Left forelimb (tissue), 1 donor: ENCODE data around the gene TUBB2A.
"Not testable (repeated sequence)": the region's sequence is repeated elsewhere in the genome, so short reads cannot be mapped to it uniquely, and the experiment has no call there.

Experiments used
- DNase-seq: peaks from one replicate; pipeline ENCODE4 v3.0.0-alpha.2; 2018; ENCODE audit warnings: low spot score

The TUBB2A gene

GRCh38 chr6:3179945-3180344, 22.6 kb upstream of the TUBB2A start:
- not testable (repeated sequence) for DNase-seq

DNA sequence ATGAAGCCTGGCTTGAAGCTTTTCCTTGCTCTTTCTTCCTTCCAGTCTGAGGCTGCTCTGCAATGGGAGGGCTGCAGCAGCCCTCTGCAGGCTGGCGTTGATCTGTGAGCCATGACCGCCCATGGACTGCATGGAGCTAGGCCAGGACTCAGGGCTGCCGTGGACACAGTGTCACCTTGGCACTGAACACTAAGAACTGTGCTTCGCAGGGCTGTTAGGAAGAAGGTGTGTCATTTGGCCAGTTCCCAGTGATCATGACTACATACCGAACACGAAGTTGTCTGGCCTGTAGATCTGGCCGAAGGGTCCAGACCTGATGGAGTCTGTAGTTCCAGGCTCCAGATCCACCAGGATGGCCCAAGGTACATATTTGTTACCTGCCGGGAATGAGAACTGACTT, 21.3 kb upstream of the TUBB2A start:
- not testable (repeated sequence) for DNase-seq

GRCh38 chr6:3176562-3177355, 19.4 kb upstream of the TUBB2A start:
- no peak for DNase-seq

- DNase-seq: no peak
Measured at GRCh38 chr6:3175715-3176402, 18.5 kb upstream of the TUBB2A start.

DNA sequence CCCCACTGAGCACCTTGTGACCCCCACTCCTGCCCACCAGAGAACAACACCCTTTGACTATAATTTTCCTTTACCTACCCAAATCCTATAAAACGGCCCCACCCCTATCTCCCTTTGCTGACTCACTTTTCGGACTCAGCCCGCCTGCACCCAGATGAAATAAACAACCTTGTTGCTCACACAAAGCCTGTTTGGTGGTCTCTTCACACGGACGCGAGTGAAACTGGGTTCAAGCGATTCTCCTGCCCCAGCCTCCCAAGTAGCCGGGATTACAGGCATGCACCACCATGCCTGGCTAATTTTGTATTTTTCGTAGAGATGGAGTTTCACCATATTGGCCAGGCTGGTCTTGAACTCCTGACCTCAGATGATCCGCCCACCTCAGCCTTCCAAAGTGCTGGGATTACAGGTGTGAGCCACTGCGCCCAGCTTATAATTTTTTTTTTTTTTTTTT, 16.3 kb upstream of the TUBB2A start:
- not testable (repeated sequence) for DNase-seq

- not testable (repeated sequence) for DNase-seq
Measured at GRCh38 chr6:3172789-3173188, 15.4 kb upstream of the TUBB2A start.

DNA sequence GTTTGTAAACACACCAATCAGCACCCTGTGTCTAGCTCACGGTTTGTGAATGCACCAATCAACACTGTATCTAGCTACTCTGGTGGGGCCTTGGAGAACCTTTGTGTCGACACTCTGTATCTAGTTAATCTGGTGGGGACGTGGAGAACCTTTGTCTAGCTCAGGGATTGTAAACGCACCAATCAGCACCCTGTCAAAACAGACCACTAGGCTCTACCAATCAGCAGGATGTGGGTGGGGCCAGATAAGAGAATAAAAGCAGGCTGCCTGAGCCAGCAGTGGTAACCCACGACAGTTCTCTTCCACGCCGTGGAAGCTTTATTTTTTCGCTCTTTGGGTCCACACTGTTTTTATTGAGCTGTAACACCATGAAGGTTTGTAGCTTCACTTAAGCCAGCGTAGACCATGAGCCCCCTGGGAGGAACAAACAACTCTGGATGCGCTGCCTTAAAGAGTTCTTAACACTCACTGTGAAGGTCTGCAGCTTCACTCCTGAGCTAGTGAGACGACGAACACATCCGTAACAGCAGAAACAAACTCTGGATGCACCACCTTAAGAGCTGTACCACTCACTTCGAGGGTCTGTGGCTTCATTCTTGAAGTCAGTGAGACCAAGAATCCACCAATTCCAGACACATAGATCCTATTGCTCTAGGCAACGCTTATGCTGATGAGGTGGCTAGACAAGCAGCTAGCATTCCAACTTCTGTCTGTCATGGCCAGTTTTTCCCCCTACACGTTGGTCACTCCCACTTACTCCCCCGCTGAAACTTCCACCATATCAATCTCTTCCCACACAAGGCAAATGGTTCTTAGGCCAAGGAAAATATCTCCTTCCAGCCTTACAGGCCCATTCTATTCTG, 14.2 kb upstream of the TUBB2A start:
- not testable (repeated sequence) for DNase-seq

DNA sequence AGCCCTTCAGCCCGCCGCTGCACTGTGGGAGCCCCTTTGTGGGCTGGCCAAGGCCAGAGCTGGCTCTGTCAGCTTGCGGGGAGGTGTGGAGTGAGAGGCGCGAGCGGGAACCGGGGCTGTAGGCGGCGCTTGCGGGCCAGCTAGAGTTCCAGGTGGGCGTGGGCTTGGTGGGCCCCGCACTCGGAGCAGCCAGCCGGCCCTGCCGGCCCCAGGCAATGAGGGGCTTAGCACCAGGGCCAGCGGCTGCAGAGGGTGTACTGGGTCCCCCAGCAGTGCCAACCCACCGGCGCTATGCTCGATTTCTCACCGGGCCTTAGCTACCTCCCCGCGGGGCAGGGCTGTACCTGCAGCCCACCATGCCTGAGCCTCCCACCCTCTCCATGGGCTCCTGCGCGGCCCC, 13.3 kb upstream of the TUBB2A start:
- DNase-seq: not testable (repeated sequence)

GRCh38 chr6:3168046-3168445, 10.7 kb upstream of the TUBB2A start:
- DNase-seq: not testable (repeated sequence)

GRCh38 chr6:3166535-3167225, 9.3 kb upstream of the TUBB2A start:
- not testable (repeated sequence) for DNase-seq

DNA sequence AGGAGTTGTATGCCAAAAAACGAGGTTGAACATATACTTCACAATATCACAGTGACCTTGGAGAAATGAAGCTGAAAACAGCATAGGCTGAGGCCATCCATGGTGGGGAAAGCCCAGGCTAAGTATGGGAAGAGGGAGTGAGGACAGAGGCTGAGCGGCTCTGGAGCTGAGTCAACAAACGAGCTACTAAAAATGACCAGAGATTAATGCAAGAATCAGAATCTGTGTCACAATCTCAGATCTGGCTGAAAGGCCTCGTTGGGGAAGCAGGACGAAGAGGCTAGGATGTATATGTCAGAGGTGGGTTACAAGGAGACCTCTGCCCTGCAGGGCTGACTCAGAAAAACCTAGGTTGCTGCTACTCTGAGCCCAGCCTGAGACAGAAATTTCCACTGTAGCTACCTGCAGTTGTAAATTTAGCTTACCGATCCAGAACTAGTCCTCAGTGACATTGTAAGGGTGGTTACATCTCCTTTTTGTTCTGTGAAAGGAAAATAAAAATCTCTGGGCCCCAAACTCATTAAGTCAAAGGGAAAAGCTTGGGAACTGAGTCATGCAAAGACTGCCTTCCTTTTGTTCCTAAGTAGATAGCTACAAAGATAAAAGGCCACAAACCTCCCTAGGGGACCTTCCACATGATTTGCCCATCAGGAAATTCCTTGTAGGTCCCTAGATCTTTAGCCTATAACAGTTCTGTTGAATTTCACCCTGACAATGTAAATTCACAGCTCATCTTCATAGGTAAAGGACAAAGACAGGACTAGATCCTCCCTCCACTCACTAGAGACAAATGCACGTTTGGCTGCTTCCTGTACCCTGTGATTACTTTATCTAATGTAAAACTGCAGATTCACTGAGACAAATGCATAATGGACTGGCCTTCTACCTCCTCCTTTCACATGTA, 8.5 kb upstream of the TUBB2A start:
- no peak for DNase-seq

DNA sequence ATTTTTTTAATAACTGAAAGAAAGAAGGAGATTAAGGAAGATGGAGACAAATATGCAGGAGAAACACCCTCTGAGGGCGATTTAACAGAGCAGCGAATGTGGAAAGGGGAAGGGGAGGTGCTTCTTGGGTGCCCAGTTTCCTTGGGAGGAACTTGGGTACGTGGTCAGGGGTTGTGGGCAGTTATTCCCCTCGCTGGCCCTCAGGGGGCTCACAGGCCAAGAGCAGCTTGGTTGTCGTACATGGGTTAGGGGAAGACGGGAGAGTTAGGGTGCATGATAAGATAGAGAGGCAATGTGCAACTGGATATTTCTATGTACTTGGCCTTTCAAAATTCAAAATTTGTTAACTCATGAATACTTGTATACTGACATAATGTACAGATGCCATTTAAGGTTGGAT, 7.0 kb upstream of the TUBB2A start:
- DNase-seq: no peak

DNA sequence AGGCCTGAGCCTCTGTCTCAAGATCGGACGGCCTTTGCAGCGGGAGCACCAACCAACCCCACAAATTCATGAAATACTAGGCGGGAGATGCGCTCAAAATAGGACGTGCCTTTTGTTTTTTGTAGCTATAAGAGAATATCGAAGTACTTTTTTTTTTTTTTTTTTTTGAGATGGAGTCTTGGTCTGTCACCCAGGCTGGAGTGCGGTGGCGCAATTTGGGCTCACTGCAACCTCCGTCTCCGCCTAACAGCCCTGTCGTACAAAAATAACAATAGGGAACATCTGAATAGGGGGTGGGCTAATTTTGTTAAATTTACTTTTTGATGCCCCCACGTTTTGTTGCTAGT, 5.9 kb upstream of the TUBB2A start:
- no peak for DNase-seq

DNA sequence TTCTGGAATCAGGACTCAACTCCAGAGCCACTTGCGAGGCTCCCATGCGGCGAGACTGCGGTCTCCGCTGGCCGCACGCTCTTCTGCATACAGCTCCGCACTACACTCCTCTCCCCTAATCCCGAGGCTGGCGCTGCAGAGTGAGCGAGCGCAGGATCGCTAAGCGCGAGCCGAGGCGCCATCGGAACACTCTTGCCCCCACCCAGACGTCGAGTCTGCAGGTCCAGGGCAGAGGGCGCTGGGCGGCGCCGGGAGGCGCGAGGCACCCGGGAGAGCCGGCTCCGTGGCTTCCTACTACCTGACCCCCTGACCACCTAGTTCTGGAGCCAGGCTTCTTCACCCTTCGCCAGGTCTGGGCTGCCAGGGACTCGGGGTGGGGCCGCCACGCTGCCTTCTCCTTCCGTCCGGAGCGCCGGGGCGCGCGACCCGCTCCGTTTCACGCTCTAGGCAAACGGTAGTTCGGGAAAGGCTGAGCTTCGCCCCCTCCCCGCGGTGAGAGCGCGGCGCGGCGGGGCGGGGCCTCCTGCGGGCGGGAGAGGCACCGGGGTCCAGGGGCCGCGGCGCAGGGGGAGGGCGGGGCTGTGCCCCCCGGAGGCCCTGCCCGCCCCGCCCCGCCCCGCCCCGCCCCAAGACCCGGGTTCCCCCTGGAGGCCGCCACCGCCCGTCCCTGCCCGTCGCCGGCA, 5.4 kb upstream of the TUBB2A start:
- DNase-seq: peak; percentile 83

- DNase-seq: no peak
Measured at GRCh38 chr6:3162067-3162497, 4.7 kb upstream of the TUBB2A start.

- no peak for DNase-seq
Measured at GRCh38 chr6:3159805-3160781, 2.7 kb upstream of the TUBB2A start.

GRCh38 chr6:3156184-3157130, 887 bp downstream of the TUBB2A start:
- DNase-seq: not testable (repeated sequence)

DNA sequence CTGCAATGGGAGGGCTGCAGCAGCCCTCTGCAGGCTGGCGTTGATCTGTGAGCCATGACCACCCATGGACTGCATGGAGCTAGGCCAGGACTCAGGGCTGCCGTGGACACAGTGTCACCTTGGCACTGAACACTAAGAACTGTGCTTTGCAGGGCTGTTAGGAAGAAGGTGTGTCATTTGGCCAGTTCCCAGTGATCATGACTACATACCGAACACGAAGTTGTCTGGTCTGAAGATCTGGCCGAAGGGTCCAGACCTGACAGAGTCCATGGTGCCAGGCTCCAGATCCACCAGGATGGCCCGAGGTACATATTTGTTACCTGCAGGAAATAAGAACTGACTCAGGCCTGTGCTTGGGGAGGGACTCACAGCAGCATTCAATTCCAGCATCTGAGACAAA, 1.9 kb downstream of the TUBB2A start:
- not testable (repeated sequence) for DNase-seq
